ENCODE measurements around the gene WTAP.

DNA sequence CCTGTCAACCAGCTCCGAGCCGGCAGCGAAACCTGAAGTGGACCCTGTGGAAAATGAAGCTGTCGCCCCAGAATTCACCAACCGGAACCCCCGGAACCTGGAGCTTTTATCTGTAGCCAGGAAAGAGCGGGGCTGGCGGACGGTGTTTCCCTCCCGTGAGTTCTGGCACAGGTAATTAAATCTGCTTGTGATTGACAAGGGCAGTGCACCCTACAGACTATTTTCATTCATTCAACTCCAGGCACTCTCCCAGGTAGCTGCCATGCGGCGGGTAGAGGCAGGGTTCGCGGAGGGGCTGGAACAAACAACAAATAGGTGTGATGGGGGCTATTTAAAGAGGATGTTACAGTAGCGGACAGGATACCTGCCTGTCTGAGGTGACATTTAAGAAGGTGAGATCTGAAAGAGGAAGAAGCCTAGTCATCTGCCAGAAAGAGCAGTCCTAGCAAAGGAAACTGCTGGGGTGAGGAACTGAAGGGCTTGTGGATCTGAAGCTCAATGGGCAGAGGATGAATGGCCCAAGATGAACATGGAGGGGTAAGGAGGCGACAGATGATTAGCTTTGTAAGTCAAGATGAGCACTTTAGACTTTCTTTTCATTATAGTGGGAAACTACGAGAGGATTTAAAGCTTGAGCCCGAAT is 63.8 kb downstream of the WTAP start:
- TF ChIP-seq, protein P1, sequence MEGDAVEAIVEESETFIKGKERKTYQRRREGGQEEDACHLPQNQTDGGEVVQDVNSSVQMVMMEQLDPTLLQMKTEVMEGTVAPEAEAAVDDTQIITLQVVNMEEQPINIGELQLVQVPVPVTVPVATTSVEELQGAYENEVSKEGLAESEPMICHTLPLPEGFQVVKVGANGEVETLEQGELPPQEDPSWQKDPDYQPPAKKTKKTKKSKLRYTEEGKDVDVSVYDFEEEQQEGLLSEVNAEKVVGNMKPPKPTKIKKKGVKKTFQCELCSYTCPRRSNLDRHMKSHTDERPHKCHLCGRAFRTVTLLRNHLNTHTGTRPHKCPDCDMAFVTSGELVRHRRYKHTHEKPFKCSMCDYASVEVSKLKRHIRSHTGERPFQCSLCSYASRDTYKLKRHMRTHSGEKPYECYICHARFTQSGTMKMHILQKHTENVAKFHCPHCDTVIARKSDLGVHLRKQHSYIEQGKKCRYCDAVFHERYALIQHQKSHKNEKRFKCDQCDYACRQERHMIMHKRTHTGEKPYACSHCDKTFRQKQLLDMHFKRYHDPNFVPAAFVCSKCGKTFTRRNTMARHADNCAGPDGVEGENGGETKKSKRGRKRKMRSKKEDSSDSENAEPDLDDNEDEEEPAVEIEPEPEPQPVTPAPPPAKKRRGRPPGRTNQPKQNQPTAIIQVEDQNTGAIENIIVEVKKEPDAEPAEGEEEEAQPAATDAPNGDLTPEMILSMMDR (IDR thresholded peaks at IDR 0.05): no peak
- TF ChIP-seq POLR2A (IDR thresholded peaks at IDR 0.05): no peak
